Parathyroid adenoma (tissue), 2 donors: Measurements from ENCODE around the gene LPIN1.
A peak's percentile ranks its signal among the peaks of the same experiment; 100 is the strongest.

Experiments used
- H2AFZ ChIP-seq: fragments of 300-600 bp; sonication (generic); one replicate; pipeline ENCODE4 v1.7.0; 2017; ENCODE audit warnings: antibody characterized with exemption, mild to moderate bottlenecking
- H3K27ac ChIP-seq: fragments of 300-600 bp; sonication (generic); one replicate; pipeline ENCODE4 v1.7.0; 2017
- H3K27me3 ChIP-seq: fragments of 300-600 bp; sonication (generic); one replicate; pipeline ENCODE4 v1.7.0; 2017; ENCODE audit warnings: low read length; ENCODE audit not compliant: control insufficient read depth, insufficient read depth
- H3K36me3 ChIP-seq: fragments of 300-600 bp; sonication (generic); one replicate; pipeline ENCODE4 v1.7.0; 2017; ENCODE audit warnings: low read length; ENCODE audit not compliant: control insufficient read depth, insufficient read depth
- H3K4me1 ChIP-seq: fragments of 300-600 bp; sonication (generic); one replicate; pipeline ENCODE4 v1.7.0; 2017; ENCODE audit warnings: control low read depth
- H3K4me2 ChIP-seq: fragments of 300-600 bp; sonication (generic); one replicate; pipeline ENCODE4 v1.7.0; 2017; ENCODE audit warnings: low read length
- H3K4me3 ChIP-seq: fragments of 300-600 bp; sonication (generic); one replicate; pipeline ENCODE4 v1.7.0; 2017; ENCODE audit warnings: low read depth, low read length
- H3K79me2 ChIP-seq: fragments of 300-600 bp; sonication (generic); one replicate; pipeline ENCODE4 v1.7.0; 2017; ENCODE audit warnings: control low read depth
- H3K9ac ChIP-seq: fragments of 300-600 bp; sonication (generic); one replicate; pipeline ENCODE4 v1.7.0; 2017; ENCODE audit warnings: mild to moderate bottlenecking
- H3K9me3 ChIP-seq: fragments of 300-600 bp; sonication (generic); one replicate; pipeline ENCODE4 v1.7.0; 2017; ENCODE audit warnings: low read length; ENCODE audit not compliant: control insufficient read depth
- TF ChIP-seq, protein P1 (sequence below): fragments of 300-600 bp; sonication (generic); IDR thresholded peaks from one replicate; pipeline ENCODE4 v1.7.0; 2017; ENCODE audit warnings: antibody characterized with exemption, mild to moderate bottlenecking
- donor health status: primary hyperparathyroidism.

Gene LPIN1, protein sequence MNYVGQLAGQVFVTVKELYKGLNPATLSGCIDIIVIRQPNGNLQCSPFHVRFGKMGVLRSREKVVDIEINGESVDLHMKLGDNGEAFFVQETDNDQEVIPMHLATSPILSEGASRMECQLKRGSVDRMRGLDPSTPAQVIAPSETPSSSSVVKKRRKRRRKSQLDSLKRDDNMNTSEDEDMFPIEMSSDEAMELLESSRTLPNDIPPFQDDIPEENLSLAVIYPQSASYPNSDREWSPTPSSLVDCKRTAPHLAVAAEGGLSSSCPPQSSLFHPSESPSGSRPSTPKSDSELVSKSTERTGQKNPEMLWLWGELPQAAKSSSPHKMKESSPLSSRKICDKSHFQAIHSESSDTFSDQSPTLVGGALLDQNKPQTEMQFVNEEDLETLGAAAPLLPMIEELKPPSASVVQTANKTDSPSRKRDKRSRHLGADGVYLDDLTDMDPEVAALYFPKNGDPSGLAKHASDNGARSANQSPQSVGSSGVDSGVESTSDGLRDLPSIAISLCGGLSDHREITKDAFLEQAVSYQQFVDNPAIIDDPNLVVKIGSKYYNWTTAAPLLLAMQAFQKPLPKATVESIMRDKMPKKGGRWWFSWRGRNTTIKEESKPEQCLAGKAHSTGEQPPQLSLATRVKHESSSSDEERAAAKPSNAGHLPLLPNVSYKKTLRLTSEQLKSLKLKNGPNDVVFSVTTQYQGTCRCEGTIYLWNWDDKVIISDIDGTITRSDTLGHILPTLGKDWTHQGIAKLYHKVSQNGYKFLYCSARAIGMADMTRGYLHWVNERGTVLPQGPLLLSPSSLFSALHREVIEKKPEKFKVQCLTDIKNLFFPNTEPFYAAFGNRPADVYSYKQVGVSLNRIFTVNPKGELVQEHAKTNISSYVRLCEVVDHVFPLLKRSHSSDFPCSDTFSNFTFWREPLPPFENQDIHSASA

DNA sequence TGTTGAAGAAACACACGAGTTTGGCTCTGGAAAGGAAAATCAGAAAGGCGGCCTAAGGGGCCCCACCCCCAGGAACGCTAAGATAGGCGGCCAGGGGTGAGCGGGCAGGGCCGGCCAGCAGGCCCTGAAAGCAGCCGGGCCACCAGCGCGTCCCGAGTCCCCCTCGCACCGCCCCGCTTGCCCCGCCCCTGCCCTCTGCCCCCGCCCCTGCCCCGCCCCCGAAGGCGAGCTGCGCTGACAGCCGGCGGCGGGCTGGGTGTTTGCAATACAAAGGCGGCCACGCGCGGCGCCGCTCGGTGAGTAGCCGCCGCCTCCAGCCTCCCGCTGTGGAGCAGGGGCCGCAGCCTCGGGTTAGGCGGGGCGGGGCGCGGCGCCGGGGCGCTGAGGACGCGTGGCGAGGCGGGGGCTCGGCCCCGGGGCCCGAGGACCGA, at the start of gene LPIN1:
TSS of gene LPIN1 (plus strand) at position 257 of the 431 bp plus-strand sequence. CDS start 18,910 bp downstream, outside the sequence.
- H3K9me3 ChIP-seq = no peaks in the 10 kb centered on the region
- peak within 1 kb of the TSS; percentile 70 for H3K9ac ChIP-seq
- H3K79me2 ChIP-seq = peaks cover 47% of the 10 kb centered on the region
- H3K36me3 ChIP-seq = no peaks in the 10 kb centered on the region
- peaks cover 16% of the 10 kb centered on the region for H3K4me1 ChIP-seq
- H3K4me2 ChIP-seq = peak within 1 kb of the TSS; percentile 93
- peak within 1 kb of the TSS; percentile 62 for H3K4me3 ChIP-seq
- H3K27me3 ChIP-seq = no peaks in the 10 kb centered on the region
- TF ChIP-seq, protein P1, sequence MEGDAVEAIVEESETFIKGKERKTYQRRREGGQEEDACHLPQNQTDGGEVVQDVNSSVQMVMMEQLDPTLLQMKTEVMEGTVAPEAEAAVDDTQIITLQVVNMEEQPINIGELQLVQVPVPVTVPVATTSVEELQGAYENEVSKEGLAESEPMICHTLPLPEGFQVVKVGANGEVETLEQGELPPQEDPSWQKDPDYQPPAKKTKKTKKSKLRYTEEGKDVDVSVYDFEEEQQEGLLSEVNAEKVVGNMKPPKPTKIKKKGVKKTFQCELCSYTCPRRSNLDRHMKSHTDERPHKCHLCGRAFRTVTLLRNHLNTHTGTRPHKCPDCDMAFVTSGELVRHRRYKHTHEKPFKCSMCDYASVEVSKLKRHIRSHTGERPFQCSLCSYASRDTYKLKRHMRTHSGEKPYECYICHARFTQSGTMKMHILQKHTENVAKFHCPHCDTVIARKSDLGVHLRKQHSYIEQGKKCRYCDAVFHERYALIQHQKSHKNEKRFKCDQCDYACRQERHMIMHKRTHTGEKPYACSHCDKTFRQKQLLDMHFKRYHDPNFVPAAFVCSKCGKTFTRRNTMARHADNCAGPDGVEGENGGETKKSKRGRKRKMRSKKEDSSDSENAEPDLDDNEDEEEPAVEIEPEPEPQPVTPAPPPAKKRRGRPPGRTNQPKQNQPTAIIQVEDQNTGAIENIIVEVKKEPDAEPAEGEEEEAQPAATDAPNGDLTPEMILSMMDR = no peak
- peak within 1 kb of the TSS; percentile 87 for H3K27ac ChIP-seq
- H2AFZ ChIP-seq = peak within 1 kb of the TSS; percentile 91

DNA sequence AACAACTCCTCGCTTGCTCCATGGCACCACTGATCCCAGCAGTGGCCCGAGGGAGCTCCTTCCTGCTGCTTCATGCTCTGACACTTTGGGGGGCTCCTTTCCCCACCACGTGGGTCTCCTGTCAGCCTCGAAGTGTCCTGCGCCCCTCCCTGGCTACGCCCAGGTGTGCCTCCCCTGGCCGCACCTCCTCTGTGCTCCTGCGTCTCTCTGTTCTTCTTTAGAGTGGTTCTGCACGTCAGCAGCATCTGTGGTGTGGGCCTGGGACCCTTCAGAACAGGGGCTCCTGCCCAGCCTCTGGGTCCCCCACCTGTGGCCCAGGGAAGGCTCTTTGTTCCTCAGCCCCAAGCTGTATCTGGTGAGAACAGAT, 49.7 kb upstream of the LPIN1 start:
- no peak overlapping the region for H2AFZ ChIP-seq
- no peaks in the 10 kb centered on the region for H3K79me2 ChIP-seq
- H3K9ac ChIP-seq = no peak overlapping the region
- no peaks in the 10 kb centered on the region for H3K27me3 ChIP-seq
- H3K9me3 ChIP-seq = no peaks in the 10 kb centered on the region
- H3K27ac ChIP-seq = no peak overlapping the region
- H3K4me1 ChIP-seq = peaks cover 5% of the 10 kb centered on the region
- no peaks in the 10 kb centered on the region for H3K36me3 ChIP-seq
- TF ChIP-seq, protein P1 = no peak
- no peak overlapping the region for H3K4me3 ChIP-seq
- H3K4me2 ChIP-seq = no peak overlapping the region

DNA sequence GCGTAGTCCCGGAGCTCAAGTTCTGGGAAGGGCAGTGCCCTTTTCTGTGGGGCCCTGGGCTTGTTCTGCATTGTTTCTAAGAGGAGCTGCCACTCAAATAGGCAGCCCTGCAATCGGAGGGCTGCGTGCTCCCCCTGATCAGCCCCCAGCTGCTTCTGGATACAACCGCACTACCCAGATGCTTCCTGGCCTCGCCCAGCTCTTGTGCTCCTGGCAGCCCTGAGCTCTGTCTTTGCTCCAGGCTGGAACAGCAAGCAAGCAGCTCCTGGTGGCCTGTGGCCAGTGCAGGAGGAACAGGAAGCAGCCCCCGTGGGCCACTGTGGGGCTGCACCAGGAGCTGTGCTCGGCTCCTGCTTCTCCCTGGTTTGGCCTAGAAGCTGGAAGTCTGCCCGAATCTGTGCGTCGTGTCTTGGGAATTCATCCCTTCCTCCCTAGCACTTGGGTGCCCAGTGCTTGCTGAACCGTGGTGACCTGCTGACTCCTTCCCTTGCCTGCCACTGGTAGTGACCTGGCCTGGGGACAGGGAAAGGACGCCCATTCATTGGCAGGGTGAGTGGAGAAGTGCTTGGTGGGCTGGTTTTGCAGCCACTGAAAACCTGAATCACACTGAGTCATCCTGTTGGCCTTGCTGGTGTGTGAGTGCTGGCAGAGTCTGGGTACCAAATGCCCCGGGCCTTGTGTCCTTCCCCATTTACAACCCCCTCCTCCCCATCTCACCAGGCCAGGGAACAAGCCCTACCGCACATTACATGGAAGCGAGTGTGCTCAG, 49.1 kb upstream of the LPIN1 start:
- Histone ChIP-seq H2AFZ (no peak overlapping the region), H3K4me2 (no peak overlapping the region), H3K27ac (no peak overlapping the region), H3K4me3 (no peak overlapping the region), H3K36me3 (no peaks in the 10 kb centered on the region), H3K4me1 (peaks cover 5% of the 10 kb centered on the region), H3K9ac (no peak overlapping the region), H3K27me3 (no peaks in the 10 kb centered on the region), H3K79me2 (no peaks in the 10 kb centered on the region), H3K9me3 (no peaks in the 10 kb centered on the region)
- TF ChIP-seq, protein P1 = no peak

DNA sequence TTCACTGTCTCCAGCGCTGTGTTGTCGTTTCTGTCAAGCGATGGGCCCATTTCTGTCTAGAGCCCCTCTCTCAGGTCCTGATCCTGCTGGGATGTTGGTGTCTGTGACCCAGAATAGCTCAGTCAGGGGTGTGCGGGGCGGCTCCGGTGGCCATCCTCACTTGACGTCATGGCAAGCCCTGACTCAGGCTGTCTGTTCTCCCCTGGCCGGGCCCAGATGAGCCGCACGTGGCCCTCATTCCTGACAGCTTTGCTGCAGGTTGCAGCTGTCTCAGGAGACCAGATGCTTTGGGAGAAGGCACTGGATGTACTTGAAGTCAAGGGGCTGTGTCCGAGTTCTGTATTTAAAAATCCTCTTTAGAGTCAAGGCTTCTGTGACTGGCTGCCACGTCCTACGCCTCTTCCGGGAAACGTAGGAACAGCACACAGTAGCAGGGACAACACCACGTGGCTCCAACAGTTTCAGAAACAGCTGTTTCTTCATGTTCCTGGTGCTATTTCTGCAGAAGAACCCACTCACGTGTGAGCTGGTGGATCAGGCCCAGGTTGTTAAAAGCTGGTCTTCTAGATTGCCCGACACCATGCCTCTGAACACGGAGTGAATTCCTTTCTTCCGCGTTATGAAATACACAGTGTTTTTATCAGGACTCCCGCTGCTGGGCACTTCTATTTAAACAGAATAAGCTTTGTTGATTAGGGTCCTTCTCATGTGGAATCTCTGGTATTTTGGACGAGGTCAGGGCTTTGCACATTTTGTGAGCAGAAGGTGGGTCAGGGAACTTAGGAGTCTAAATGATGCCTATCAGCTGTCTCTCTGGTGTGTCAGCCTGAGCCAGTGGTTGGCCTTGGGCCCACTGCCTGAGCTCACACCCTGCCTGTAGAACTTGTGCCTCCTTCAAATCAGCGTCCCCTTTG, 48.2 kb upstream of the LPIN1 start:
- H3K79me2 ChIP-seq = no peaks in the 10 kb centered on the region
- H3K9me3 ChIP-seq = no peaks in the 10 kb centered on the region
- H3K36me3 ChIP-seq = no peaks in the 10 kb centered on the region
- TF ChIP-seq, protein P1 = no peak
- no peak overlapping the region for H2AFZ ChIP-seq
- H3K4me1 ChIP-seq = no peaks in the 10 kb centered on the region
- H3K27me3 ChIP-seq = no peaks in the 10 kb centered on the region
- H3K27ac ChIP-seq = no peak overlapping the region
- H3K9ac ChIP-seq = no peak overlapping the region
- no peak overlapping the region for H3K4me2 ChIP-seq
- no peak overlapping the region for H3K4me3 ChIP-seq
